ENCODE data around the gene THOP1.

Gene THOP1

DNA sequence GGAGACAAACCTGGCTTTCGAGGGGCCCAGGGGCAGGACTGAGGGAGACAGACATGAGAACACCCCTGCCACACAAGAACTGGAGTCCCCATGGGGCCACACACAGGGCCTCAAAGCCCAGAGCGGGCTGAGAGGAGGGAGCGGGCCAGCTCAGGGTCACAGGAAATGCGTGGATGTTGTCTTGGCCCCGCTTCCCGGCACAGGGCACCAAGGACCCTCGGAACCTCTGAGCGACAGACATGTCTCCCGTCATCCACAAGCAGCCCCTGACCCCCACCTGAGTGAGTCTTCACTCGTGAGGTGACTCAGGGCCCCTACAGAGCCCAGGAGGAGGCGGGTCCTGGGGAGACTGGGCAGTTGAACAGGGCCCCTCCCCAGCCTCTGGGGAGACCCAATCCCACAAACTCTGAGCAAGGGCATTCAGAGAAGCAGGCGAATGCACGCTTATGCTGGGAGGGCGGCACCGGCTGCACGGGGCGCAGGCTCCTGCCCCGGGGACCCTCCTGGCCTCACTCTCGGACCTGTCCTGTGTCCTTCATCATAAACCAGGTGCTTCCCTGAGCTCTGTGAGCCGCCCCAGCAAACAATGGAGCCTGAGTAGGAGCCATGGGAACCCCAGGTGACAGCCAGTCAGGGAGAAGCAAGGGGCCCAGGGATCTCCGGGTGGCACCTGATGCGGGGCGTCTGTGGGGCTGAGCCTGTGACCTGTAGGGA is 22.4 kb upstream of the THOP1 start:
- DNase-seq = no peak

DNA sequence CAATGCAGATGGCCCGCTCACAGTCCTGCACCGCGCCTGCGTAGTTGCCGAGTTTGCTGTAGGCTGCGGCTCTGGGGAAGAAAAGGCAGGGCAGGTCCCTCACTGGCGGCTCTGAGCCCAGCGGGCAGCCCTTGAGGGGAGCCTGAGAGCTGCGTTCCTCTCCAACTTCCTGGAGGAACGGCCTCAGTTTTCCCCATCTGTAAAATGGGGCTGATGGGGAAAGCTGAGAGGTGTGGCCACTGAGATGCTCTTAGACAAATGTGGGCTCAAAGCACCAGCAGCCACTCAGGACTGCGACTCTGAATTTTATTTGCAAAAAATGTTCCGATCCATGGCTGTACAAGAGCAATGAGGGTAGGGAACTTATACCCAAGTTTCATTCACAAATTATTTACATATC is 21.6 kb upstream of the THOP1 start:
- no peak for DNase-seq

DNA sequence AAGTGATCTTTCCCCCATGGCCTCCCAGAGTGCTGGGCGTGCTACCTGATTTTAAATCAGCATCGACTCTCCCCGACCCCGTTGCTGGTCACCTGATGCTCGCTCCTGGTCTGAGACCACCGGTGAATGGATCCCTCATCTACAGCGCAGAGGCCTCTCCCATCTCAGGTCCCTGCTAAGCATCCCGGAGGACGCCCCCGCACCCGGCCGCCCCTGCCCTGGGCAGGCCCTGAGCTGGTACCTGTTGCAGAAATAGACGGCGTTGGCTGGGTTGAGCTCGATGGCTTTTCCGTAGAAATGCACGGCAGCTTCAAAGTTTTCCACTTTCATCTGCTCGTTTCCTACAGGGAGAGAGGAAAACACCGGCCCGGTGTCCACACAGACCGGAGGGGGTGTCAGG is 20.4 kb upstream of the THOP1 start:
- DNase-seq = no peak

DNA sequence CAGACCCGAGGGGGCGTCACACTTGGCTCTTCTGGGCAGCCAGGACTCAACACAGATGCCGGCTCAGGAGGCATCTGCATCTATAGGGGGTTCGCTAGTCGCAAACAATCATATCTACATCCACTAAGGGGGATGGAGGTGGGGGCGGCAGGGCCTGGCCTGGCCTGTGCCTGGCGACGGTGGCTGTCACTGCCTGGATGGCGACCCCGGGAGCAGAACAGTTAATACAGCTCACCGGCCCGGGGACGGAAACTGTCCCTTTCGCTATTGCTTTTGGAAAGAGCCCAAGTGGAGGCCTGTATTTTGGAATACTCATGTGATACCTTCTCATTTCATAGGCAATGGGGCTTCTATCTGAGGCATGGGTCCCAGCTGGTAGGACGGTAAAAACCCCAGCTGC is 19.9 kb upstream of the THOP1 start:
- DNase-seq = no peak

DNA sequence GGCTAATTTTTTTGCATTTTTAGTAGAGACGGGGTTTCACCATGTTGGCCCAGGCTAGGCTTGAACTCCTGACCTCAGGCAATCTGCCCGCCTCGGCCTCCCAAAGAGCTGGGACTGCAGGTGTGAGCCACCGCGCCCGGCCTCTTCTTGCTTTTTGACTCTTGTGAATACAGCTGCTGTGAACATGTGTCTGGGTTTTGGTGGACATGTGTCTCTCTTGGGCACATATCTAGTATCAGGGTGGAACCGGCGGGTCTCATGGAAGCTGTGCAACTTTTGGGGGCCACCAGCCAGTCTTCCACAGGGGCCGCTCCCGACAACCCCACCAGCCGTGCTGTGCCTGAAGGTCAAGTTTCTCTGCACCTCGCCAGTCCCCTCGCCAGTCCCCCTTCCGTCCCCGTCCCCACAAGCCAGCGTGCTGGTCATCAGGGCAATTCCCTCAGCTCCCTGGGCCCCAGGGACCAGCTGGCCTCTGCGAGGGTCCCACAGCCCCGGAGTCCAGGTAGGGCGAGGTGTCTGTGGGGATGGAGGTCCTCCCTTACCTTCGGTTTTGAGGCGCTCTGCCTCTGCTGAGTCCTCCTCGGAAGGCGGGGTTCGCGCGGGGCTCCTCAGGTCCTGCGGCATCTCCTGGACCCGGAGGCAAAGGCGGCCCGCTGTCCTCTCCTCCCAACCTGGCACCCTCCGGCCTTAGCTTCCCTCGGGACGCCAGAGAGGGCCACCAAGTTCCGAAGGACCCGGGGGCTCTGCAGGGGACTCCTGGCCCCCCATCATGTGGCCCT is 18.5 kb upstream of the THOP1 start:
- no peak for DNase-seq

DNA sequence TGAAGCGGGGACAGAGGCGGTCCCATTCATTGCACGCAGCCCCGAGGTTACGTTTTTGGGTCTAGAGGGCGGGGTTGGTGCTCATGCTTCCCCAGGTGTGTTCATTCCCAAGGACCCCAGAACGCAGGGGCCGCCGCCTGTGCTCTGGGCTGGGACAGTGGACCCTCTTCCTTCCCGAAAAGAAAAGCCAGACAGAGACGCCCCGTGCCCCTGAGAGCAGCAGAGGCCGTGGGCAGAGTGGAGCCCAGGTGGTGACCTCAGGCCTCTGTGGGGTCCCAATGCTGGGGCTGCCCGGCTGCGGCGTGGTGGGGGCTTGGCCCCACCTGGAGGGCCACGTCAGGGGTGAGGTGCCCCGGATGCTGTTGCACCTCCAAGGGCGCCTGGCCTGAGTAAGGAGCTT is 17.6 kb upstream of the THOP1 start:
- no peak for DNase-seq

DNA sequence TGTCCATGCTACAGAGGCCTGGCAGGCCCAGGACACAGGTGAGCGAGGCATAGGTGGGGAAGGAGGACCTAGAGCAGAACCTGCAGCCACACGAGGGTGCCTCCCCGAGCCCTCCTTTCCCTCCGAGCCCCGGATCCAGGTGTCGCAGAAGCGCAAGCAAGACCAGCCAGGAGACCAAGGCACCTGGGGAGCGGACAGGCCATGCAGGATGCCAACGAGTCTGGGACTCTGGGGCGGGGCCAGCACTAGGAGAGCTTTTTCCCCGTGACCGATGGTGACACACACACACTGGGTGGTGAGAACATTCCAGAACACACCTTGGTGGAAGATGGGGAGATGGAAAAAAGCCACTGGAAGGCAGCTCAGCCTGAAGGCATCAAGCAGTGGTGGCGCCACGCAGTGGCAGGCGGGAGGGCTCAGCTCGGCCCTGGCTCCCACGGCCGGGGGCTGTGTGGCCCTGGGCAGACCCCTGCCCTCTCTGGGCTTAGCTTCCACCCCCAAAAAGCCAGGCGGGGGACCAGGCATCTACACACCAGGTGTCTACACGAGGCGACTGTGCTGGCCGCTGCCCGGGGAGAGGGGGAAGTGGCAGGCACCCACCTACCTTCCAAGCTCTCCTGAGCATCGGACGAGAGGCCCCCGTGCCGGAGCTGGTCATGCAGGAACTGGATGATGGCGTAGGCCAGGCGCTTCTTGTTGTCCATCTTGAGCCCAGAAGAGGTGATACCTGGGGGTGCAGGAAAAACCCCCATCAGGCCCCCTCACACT is 16.8 kb upstream of the THOP1 start:
- no peak for DNase-seq

DNA sequence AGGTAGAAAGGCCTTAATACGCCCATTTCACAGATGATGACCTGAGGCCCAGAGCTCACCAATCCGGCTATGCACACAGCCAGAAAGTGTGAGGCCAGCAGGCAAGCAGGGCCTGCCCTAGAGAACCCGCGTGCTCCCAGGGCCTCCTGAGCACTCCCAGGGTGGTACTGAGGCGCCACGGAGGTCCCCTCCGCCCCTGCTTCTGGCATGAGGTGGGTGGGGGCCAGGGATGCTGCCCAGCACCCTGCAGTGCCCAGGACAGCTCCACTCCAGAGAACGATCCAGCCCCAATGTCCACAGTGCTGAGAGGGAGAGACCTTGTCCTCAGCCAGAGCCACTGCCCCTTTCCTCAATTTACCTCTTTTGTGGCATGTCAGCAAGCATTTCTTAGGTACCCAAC is 16.1 kb upstream of the THOP1 start:
- DNase-seq = no peak

DNA sequence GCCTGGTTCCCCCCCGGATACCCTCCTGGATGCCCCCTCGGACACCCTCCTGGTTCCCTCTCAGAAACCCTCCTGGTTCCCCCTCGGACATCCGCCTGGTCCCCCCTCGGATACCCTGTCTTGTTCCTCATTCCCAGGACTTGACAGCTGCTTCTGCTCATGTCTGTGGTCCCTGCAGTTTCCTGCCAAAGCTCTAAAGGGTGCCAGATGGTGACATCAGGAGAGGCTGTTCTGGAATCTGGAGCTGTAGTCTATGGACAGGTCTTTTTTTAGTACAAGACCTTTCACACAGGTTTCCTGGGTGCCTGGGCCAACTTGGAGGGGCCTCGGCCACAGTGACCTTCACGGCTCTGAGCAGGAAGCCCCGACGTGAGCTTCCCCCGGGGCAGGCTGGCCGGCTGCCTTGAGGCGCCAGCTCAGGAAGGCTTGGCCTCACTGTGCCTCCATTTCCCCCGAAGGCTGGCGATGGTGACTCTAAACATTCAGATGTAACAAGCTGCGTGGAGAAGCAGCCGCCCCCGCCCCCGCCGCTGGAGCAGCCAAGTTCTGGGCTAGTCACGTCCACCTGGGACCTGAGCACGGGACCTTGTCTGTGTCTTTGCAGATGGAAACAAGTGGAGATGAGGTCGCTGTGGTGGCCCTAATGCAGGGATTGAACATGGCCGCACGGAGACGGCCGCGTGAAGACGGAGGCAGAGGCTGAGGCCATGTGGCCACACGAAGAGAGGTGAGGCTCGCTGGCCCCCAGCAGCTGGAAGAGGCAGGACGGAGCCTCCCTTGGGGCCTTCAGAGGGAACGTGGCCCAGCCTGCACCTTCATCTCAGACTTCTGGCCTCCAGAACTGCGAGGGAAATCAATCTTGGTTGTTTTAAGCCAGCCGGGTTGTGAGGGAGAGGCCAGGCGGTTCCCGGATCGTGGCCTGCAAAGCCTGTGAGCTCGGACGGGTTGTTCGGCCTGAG is 15.0 kb upstream of the THOP1 start:
- no peak for DNase-seq

DNA sequence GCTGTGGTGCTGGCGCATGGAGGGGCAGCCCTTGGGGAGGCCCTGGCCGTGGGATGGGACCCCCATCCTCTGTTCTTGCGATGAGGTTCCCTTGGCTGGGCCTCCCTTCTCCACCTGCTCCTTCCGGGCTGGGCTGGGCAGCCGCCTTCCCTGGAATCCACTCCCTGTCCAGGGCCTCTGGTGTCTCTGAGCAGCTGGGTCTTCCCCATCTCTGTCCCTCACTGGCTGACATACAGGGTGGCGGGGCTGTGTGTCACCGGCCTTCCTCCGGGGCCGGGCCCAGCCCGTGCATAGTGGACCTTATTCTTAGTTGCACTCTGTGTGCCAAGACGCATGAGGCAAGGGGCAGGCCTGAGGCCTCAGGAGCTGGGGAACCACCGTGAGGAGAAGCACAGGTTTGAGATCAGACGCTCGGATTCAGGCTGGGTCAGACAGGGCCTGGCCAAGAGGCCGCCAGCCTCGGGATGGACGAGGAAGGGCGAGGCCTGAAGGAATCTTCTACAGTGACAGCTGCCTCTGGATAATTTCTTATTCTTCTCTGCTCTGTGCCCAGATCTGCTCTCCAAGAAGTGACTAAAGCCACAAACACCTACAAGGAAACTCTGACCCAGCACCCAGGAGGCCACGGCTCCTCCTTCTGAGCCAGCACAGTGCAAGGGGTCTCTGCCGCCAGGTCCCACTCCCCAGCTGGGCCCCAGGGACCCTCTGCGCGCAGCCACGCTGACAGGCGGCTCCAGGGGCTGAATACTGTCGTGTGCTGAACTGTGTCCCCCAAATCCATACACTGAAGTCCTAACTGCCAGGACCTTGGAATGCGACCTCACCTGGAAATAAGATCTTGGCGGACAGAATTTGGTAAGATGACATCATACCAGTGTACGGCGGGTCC is 13.3 kb upstream of the THOP1 start:
- DNase-seq = no peak

DNA sequence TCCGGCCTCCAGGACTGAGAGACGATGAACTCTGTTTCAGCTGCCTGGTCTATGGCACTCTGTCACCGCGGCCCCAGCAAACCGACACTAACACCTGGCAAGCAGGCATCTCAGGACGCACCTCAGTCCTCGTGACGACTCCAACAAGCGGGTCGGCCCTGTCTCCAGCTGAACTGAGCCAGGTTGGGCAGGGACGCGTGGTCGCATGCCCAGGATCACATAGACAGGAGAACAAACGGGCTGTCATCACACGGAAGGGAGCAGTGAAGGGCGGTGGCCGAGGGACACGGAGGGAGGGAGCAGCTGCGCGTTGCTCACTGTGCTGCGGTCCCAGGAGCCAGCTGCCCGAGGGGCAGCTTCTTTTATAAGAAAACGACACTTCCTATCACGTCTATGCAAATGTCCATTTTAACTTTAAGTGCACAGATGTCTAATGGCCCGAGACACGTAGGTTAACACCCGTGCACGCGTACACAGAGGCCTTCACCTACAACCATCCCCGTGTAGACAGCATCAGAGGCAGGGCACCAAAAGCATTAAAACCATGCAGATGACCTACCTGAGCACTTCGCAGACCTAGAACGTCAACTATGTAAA is 11.1 kb upstream of the THOP1 start:
- DNase-seq = no peak

DNA sequence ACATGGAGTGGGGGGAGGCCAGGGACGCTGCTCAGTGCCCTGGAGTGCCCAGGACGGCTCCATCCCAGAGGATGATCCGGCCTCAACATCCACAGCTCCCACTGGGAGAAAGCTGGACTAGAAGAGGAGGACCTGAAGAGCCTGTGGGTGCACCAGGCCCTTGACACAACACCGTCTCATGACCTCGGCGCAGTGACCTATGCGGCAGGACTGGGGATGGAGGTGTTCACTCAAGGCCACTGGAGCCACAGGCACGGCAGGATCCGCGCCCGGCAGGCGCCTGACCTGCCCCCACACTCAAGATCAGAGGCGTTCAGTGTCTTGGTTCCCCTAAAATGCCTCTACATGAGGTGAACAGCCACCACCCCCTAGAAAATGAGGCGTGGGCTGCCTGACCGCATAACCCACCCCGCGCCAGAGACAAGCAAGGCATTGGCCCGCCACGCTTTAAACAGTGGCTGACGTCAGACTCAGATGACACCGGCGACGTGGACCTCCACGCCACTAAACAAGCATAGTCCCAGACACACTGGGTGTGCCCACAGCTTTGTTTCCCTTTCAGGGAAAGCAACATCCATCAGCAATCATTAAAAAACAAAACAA is 10.2 kb upstream of the THOP1 start:
- DNase-seq = no peak

DNA sequence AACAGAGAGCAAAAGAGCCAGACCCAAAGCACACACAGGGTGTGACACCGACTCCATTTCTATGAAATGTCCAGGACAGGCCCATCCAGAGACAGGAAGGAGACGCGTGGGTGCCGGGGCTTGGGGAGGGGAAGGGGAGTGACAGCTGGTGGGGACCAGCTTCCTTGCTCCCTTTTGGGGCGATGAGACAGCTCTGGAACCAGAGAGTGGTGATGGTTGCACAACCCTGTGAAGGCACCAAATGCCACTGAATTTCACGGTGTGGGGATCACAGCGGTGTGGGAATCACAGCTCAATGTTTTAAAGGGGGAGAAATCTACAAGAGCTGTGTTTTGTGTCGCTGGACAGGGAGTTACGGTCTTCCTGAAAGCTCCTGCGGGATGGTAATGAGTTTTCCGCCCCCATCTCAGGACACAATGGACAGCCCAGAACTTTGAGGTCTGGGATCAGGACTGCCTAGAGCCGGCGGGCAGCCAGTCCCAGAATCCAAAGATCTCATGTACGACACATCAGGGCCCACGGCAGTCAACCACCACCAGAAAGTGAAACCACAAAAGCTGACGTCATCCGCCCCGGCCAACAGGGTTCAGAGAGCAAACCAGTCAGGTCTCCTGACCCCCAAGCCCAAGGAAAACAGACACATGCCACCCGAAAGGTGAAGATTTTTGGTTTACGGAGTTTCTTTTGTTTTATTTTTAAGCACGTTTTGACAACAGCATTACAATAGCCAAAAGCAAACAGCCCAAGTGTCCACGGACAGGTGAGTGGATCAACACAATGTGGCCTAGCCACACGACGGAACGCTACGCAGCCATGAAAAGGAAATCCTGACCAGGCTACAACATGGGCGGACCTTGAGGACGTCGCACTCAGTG is 9.5 kb upstream of the THOP1 start:
- peak; percentile 60 for DNase-seq

DNA sequence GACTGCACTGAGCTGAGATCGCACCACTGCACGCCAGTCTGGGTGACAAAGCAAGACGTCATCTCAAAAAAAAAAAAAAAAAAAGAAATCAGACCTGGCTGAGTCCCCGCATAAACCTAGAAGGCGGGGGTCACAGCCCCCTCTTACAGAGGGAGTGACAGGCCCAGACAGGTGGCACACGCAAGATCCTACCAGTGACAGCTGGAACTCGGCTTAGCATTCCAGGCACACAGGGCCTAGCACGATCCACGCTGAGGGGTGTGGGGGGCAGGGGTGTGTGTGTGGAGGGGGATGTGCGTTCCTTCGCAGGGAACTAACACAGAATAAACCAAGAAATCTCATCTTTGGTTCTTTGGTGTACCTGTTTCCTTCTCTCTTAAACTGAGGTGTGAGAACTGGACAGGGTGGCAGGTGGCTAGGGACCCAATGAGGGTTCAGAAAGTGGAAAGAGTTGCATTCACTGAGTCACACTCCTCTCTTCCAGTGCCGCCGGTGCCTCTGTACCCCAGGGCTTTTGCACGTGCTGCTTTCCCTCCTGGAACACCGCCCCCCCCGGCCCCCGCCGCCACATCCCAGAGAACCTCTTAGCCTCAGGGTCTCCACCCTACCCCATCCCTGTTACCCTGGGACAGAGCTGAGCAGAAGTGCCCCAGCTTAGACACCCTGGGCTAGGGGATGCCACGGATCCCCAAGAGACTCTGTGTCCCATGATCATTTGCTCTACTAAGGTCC is 7.2 kb upstream of the THOP1 start:
- no peak for DNase-seq

DNA sequence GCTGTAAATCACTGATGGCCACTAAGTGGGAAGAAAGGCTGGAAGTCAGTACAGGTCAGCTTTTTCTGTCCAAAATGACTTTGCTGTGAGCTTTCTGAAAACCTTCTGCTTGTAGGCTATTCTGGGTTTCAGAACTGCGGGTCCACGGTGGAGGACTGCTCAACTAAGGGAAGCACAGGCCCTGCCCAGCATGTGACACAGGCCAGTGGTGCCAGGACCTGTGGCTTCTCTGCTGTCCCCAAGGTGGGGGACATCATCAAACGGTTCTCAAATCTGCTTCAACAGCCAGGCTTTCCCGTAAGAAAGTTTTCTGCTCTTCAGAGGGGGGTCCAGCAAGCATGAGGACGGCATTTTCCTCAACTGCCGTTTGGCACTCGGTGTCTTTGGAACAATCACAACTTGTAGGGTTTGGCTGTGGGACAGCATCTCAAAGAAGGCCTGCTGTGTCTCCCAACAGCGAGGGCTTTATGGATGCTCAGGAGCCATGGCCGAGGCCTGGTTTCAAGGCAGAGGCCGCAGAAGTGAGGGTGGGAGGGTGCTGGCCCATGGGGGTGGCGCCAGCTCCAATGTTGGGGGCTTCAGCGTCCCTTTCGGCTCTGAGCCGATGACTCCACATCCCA is 6.1 kb upstream of the THOP1 start:
- no peak for DNase-seq

DNA sequence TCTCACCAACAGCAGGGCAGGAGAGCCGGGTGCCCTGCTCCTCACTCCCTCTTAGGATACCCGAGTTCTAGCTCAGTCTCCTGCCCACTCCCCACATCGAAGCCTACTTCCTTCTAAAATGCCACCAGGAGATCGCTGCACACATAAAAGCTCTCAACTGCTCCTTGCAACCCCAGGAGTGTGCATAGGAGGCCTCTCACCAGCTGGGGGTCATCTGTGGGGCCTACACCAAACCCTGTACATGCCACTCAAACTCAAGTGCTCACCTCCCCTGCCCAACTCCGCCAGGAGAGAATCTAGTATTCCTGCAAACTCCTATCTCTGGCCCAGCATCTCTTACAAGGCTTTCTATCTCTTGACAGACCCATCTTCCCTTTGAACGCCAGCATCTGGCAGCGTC is 5.0 kb upstream of the THOP1 start:
- DNase-seq = no peak

DNA sequence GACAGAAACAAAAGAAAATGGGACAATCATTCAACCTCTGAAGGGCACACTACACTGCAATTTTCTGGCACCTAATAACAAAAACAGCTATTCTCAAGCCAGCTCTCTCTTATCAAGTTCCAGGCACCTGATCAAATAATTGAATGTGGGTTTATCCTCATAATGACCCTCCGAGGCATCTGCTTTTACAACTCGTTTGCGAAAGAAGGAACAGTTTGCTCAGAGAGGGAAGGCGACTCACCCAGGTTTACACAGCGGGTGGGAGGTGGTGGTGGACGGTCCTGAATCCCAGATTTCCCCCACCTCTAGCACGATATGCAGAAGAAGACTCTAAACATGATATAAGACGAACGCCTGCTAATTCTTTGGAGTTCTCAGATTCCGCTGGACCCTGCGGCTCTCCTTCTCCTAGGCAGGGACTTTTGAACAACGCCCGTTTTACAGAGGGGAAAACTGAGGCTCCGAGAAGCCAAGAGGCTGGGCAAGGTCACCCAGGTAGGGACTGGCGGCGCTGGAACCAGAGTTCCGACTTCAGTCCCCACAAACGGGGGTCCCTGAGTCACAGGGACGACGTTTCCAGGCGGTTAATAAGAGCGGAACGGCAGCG is 2.9 kb upstream of the THOP1 start:
- DNase-seq = no peak

All from activated naive CD4-positive, alpha-beta T cell treated with anti-CD3 and anti-CD28 coated beads, Interleukin-2, amount 50 U/mL, for 16 hours (primary cell).